K562 (cell line): Measurements from ENCODE around the gene ANO8. TPM values are rescaled to one million over a fixed set of nuclear protein-coding genes. Genes with fewer than 3 reads are reported as not detected.
A peak's percentile ranks its signal among the peaks of the same experiment; 100 is the strongest.

Experiments
- CBFA2T2 ChIP-seq: fragments of 450-650 bp; conservative IDR thresholded peaks from 2 replicates; pipeline ENCODE4 v1.6.1; 2017; ENCODE audit warnings: mild to moderate bottlenecking
- CHD4 ChIP-seq: fragments of 200-600 bp; sonication (generic); IDR thresholded peaks from 3 replicates; pipeline ENCODE4 v1.6.1; 2012; ENCODE audit warnings: low read depth, mild to moderate bottlenecking, mixed read lengths, low read length, inconsistent platforms; ENCODE audit not compliant: insufficient read depth, insufficient replicate concordance, poor library complexity, severe bottlenecking
- CREB1 ChIP-seq, 2 experiments: sonication (generic) in 1 of 2; formaldehyde crosslinking in 1 of 2; IDR thresholded peaks; 2 replicates each; pipeline versions ENCODE4 v1.6.1 to v1.8.0; 2012 to 2022; ENCODE audit warnings: inconsistent platforms in 1 of 2, mild to moderate bottlenecking in 1 of 2, missing genetic modification reagents in 1 of 2, moderate library complexity in 1 of 2
- CREBBP ChIP-seq: IDR thresholded peaks from one replicate; pipeline ENCODE4 v1.6.1; 2012; ENCODE audit warnings: low read depth, mild to moderate bottlenecking, control low read depth, inconsistent platforms, low read length
- ETV1 ChIP-seq: fragments of 450-650 bp; conservative IDR thresholded peaks from 2 replicates; pipeline ENCODE4 v1.6.1; 2016; ENCODE audit warnings: missing genetic modification characterization, control low read depth, low read depth, missing compliant biosample characterization
- EWSR1 ChIP-seq: fragments of 450-650 bp; IDR thresholded peaks from 2 replicates; pipeline ENCODE4 v1.6.1; 2018; ENCODE audit warnings: borderline replicate concordance, mild to moderate bottlenecking, low read depth, moderate library complexity; ENCODE audit not compliant: partially characterized antibody
- FOXP4 ChIP-seq: sonication (generic); formaldehyde crosslinking; IDR thresholded peaks from 2 replicates; pipeline ENCODE4 v1.8.0; 2022; ENCODE audit warnings: mild to moderate bottlenecking, missing genetic modification reagents, borderline replicate concordance
- GATAD2B ChIP-seq: fragments of 450-650 bp; IDR thresholded peaks from 2 replicates; pipeline ENCODE4 v1.6.1; 2017; ENCODE audit warnings: mild to moderate bottlenecking, borderline replicate concordance
- HDAC1 ChIP-seq, 2 experiments: fragments of 450-650 bp; IDR thresholded peaks; 2 replicates each; pipeline ENCODE4 v1.6.1; 2016 to 2017; ENCODE audit warnings: inconsistent platforms in 1 of 2, mild to moderate bottlenecking in 1 of 2, moderate library complexity in 1 of 2
- HNRNPK ChIP-seq: fragments of 200-400 bp; formaldehyde crosslinking; IDR thresholded peaks from one replicate; pipeline ENCODE4 v1.6.1; 2018; ENCODE audit warnings: mild to moderate bottlenecking, low read depth, low read length; ENCODE audit not compliant: poor library complexity, severe bottlenecking
- HNRNPL ChIP-seq: fragments of 200-400 bp; formaldehyde crosslinking; IDR thresholded peaks from 2 replicates; pipeline ENCODE4 v1.6.1; 2017; ENCODE audit warnings: low read depth, mild to moderate bottlenecking, low read length
- NFE2 ChIP-seq: IDR thresholded peaks from 2 replicates; pipeline ENCODE4 v1.6.1; 2014; ENCODE audit warnings: antibody characterized with exemption, low read depth
- NR2C1 ChIP-seq, 2 experiments: fragments of 450-650 bp; IDR thresholded peaks; 2 replicates each; pipeline ENCODE4 v1.6.1; 2017; ENCODE audit warnings: mild to moderate bottlenecking in 2 of 2, antibody characterized with exemption in 1 of 2, inconsistent platforms in 1 of 2, missing compliant biosample characterization in 1 of 2, missing genetic modification characterization in 1 of 2
- PREB ChIP-seq: sonication (generic); formaldehyde crosslinking; IDR thresholded peaks from 2 replicates; pipeline ENCODE4 v1.8.1; 2023; ENCODE audit warnings: mild to moderate bottlenecking, missing genetic modification reagents
- TBP ChIP-seq: optimal IDR thresholded peaks from 2 replicates; pipeline ENCODE3; 2011; ENCODE audit warnings: low read depth, low read length, improper control_type of control experiment
- TCF7 ChIP-seq: sonication (generic); IDR thresholded peaks from 2 replicates; pipeline ENCODE4 v1.6.1; 2016; ENCODE audit warnings: antibody characterized with exemption, borderline replicate concordance
- YY1 ChIP-seq, 3 experiments: IDR thresholded peaks; 2 replicates each; pipeline ENCODE4 v1.6.1; 2011; ENCODE audit warnings: low read length in 2 of 3, mild to moderate bottlenecking in 2 of 3, moderate library complexity in 2 of 3, borderline replicate concordance in 1 of 3, control low read depth in 1 of 3, low read depth in 1 of 3; ENCODE audit not compliant: insufficient read depth in 3 of 3, insufficient replicate concordance in 2 of 3, control insufficient read depth in 1 of 3, insufficient read length in 1 of 3; ENCODE audit errors: extremely low read depth in 1 of 3
- ZEB2 ChIP-seq: fragments of 450-650 bp; IDR thresholded peaks from 2 replicates; pipeline ENCODE4 v1.6.1; 2016
- ZNF143 ChIP-seq: sonication (generic); formaldehyde crosslinking; IDR thresholded peaks from 2 replicates; pipeline ENCODE4 v1.9.0; 2022; ENCODE audit warnings: mild to moderate bottlenecking, missing genetic modification reagents
- ZNF347 ChIP-seq: fragments of 450-650 bp; formaldehyde crosslinking; IDR thresholded peaks from 2 replicates; pipeline ENCODE4 v1.4.0; 2020; ENCODE audit warnings: low read depth, mild to moderate bottlenecking, moderate library complexity
- ZNF639 ChIP-seq, 2 experiments: fragments of 200-800 bp in 1 of 2; sonication (Bioruptor generic) in 1 of 2; sonication (generic) in 1 of 2; formaldehyde crosslinking in 1 of 2; IDR thresholded peaks in 1 of 2; conservative IDR thresholded peaks in 1 of 2; 2 replicates each; pipeline versions ENCODE4 v1.5.0 to v1.6.1; 2016 to 2020; ENCODE audit warnings: missing compliant biosample characterization in 1 of 2, missing genetic modification characterization in 1 of 2, missing genetic modification reagents in 1 of 2
- polyA plus RNA-seq, 8 experiments: library from polyadenylated mRNA; depleted of rRNA in 4 of 8; stranded (reverse) in 5 of 8; unstranded in 3 of 8; fragments of >200 nt; fragmentation: Nextera tagmentation in 2 of 8; fragmentation: Illumina TruSeq in 1 of 8; extraction: Ambion mirVana in 2 of 8; extraction: Trizol in 1 of 8; gene quantifications; 2 replicates each; pipeline versions ENCODE4 v1.2.1 to v1.2.3, GENCODE V29; 2011 to 2014; ENCODE audit warnings: inconsistent platforms in 1 of 8, missing spikeins in 1 of 8
- total RNA-seq, 7 experiments: library from RNA; depleted of rRNA in 6 of 7; stranded (reverse); fragments of >200 nt in 6 of 7; fragmentation: Illumina TruSeq in 2 of 7; extraction: Trizol in 2 of 7; gene quantifications; 2 replicates each; pipeline versions ENCODE4 v1.2.1 to v1.2.3, GENCODE V29; 2011 to 2021; ENCODE audit warnings: low replicate concordance in 1 of 7

ANO8 gene
- total and polyA plus RNA-seq, 9 of the 15 experiments (the other 6 are each of a cell fraction or from before 2014, with no cell fraction given), result 0.07 to 7.6 (median 2.3) TPM; not detected in 1

GRCh38 chr19:17309198-17309964, 25.3 kb downstream of the ANO8 start, which contains the start of gene DDA1 (continued):
- peak; percentile 39 to 80 (median 77) for TF ChIP-seq YY1 (IDR thresholded peaks at IDR 0.05; ENCODE audit: borderline replicate concordance in 1 of 3, control insufficient read depth in 1 of 3, extremely low read depth in 1 of 3, insufficient read depth in 3 of 3, insufficient read length in 1 of 3, insufficient replicate concordance in 2 of 3, low read depth in 1 of 3, low read length in 2 of 3)
- TF ChIP-seq HNRNPL, result no peak
- TF ChIP-seq NR2C1 (IDR thresholded peaks at IDR 0.05), result peak; percentile 99
- TF ChIP-seq NR2C1 (tag; IDR thresholded peaks at IDR 0.05), result peak; percentile 99
- no peak for TF ChIP-seq CBFA2T2
- TF ChIP-seq PREB, result no peak
- 0 out of 2 replicates have a peak, but pooled peaks have one; percentile 18 for TF ChIP-seq FOXP4 (CRISPR knock-in tag)
- no peak for TF ChIP-seq HNRNPK
- TF ChIP-seq ZEB2, result peak; percentile 41; the same call in 1 of the 2 replicates
- 0 out of 2 replicates have a peak, but pooled peaks have one; percentile 53 for TF ChIP-seq CREB1 (IDR thresholded peaks at IDR 0.05)
- peak; percentile 77 for TF ChIP-seq CREB1 (CRISPR knock-in tag; IDR thresholded peaks at IDR 0.05)
- TF ChIP-seq CREBBP, result no peak
- peak; percentile 93 for TF ChIP-seq ZNF143 (CRISPR knock-in tag)
- 0 out of 2 replicates have a peak, but pooled peaks have one; percentile 1 for TF ChIP-seq NFE2
- TF ChIP-seq ZNF347 (CRISPR knock-in tag), result no peak
- no peak for TF ChIP-seq EWSR1
- TF ChIP-seq ETV1, result peak; percentile 64
- TF ChIP-seq TBP, result peak; percentile 96
- TF ChIP-seq ZNF639 (CRISPR knock-in tag; conservative IDR thresholded peaks at IDR 0.05 in 1 of 2, IDR thresholded peaks at IDR 0.05 in 1 of 2), result peak in 1 of 2 experiments; percentile 3; a peak in 1 of 4 replicates
- TF ChIP-seq HDAC1 (IDR thresholded peaks at IDR 0.05), result peak in 1 of 2 experiments; percentile 77; a peak in 2 of 4 replicates
- no peak for TF ChIP-seq TCF7
- peak; percentile 44 for TF ChIP-seq CHD4
- no peak for TF ChIP-seq GATAD2B
